Naive B cell (primary cell): ENCODE results near the gene KCNJ9. TPM values are rescaled to one million over a fixed set of nuclear protein-coding genes. Genes with fewer than 3 reads are reported as not detected.

ENCODE experiments used
- ATAC-seq, 2 donors: fragments of 150-1000 bp; cut with Tn5 transposase; 2 replicates each; pipeline ENCODE4 v1.10.0; 2021; ENCODE audit warnings: low read depth in 2 of 2, mild to moderate bottlenecking in 2 of 2, moderate library complexity in 2 of 2
- DNase-seq: peaks from one replicate; pipeline ENCODE4 v3.0.0; 2022
- H3K27ac Mint-ChIP-seq, 6 donors: one replicate each; pipeline ENCODE4 v1.8.0; 2020 to 2022; ENCODE audit warnings: mild to moderate bottlenecking in 6 of 6, mixed read lengths in 6 of 6, moderate library complexity in 5 of 6, inconsistent platforms in 2 of 6
- H3K27me3 Mint-ChIP-seq, 3 donors: one replicate each; pipeline ENCODE4 v1.8.0; 2021 to 2022; ENCODE audit warnings: mixed read lengths in 3 of 3, mild to moderate bottlenecking in 1 of 3
- H3K36me3 Mint-ChIP-seq, 2 donors: one replicate each; pipeline ENCODE4 v1.8.0; 2020 to 2022; ENCODE audit warnings: mixed read lengths in 2 of 2, inconsistent platforms in 1 of 2, mild to moderate bottlenecking in 1 of 2
- H3K4me1 Mint-ChIP-seq, 3 donors: one replicate each; pipeline ENCODE4 v1.8.0; 2020 to 2022; ENCODE audit warnings: mixed read lengths in 3 of 3, inconsistent platforms in 1 of 3, mild to moderate bottlenecking in 1 of 3, moderate library complexity in 1 of 3
- H3K4me3 Mint-ChIP-seq, 8 donors: one replicate each; pipeline ENCODE4 v1.8.0; 2020 to 2022; ENCODE audit warnings: mild to moderate bottlenecking in 8 of 8, mixed read lengths in 8 of 8, moderate library complexity in 8 of 8, inconsistent platforms in 2 of 8
- H3K9me3 Mint-ChIP-seq, 7 donors: one replicate each; pipeline ENCODE4 v1.8.0; 2020 to 2022; ENCODE audit warnings: mixed read lengths in 7 of 7, mild to moderate bottlenecking in 5 of 7, inconsistent platforms in 2 of 7, moderate library complexity in 1 of 7
- polyA plus RNA-seq, 6 donors: library from polyadenylated mRNA; unstranded; fragments of 300-500 nt; fragmentation: Illumina TruSeq; gene quantifications; one replicate each; pipeline ENCODE4 v1.2.3, GENCODE V29; 2021; ENCODE audit warnings: low read depth in 6 of 6

Gene KCNJ9
- polyA plus RNA-seq, 6 donors from 2014 or later, result 0.08 TPM; not detected in 5

DNA sequence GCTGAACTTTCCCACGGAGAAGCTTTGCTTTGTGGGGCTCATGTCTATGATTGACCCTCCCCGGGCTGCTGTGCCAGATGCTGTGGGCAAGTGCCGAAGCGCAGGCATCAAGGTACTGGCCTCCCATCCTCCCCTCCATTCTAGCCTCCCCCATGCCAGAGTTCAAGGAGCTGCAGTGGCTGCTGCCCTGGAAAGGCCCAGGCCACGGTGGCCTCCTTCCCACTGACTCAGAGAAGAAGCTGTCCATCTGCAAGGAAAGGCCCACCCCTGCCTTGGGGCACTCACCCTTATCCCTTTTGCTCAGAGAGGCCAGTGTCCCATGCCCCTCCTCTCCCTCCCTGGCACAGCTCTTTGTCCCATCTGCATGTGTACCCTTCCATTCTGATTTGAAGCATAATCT lies 49.1 kb downstream of the KCNJ9 start:
- Mint-ChIP-seq H3K9me3 (no peaks in the 10 kb centered on the region), H3K27me3 (peaks cover 25 to 68% (median 53%) of the 10 kb centered on the region in 3 donors), H3K36me3 (no peaks in the 10 kb centered on the region), H3K4me3 (no peak overlapping the region), H3K27ac (no peak overlapping the region), H3K4me1 (peaks cover 0 to 3% (median 0%) of the 10 kb centered on the region in 3 donors)
- DNase-seq, result no peak
- no peak for ATAC-seq

- no peaks in the 10 kb centered on the region for H3K36me3 Mint-ChIP-seq
- no peaks in the 10 kb centered on the region for H3K9me3 Mint-ChIP-seq
- H3K27me3 Mint-ChIP-seq, result peaks cover 21 to 72% (median 53%) of the 10 kb centered on the region in 3 donors
Observed at GRCh38 chr1:160130939-160131338, 49.6 kb downstream of the KCNJ9 start.

GRCh38 chr1:160131803-160132565 lies 50.6 kb downstream of the KCNJ9 start:
- H3K36me3 Mint-ChIP-seq, result no peaks in the 10 kb centered on the region
- peaks cover 0 to 3% (median 0%) of the 10 kb centered on the region in 3 donors for H3K4me1 Mint-ChIP-seq
- no peak overlapping the region for H3K4me3 Mint-ChIP-seq
- H3K9me3 Mint-ChIP-seq, result no peaks in the 10 kb centered on the region
- DNase-seq (no peak), ATAC-seq (no peak)
- H3K27ac Mint-ChIP-seq, result peak overlapping the region in 1 of 6 donors; percentile 22
- peaks cover 20 to 75% (median 56%) of the 10 kb centered on the region in 3 donors for H3K27me3 Mint-ChIP-seq

More at GRCh38 chr1:160130939-160131338, 49.6 kb downstream of the KCNJ9 start:
- no peak for ATAC-seq
- no peak overlapping the region for H3K27ac Mint-ChIP-seq
- no peak overlapping the region for H3K4me3 Mint-ChIP-seq
- DNase-seq, result no peak
- peaks cover 0 to 3% (median 0%) of the 10 kb centered on the region in 3 donors for H3K4me1 Mint-ChIP-seq

- Mint-ChIP-seq H3K4me1 (peaks cover 0 to 3% (median 0%) of the 10 kb centered on the region in 3 donors), H3K27me3 (peaks cover 30 to 66% (median 54%) of the 10 kb centered on the region in 3 donors), H3K27ac (no peak overlapping the region), H3K4me3 (no peak overlapping the region), H3K9me3 (no peaks in the 10 kb centered on the region), H3K36me3 (no peaks in the 10 kb centered on the region)
- DNase-seq (no peak), ATAC-seq (no peak)
Observed at GRCh38 chr1:160133990-160134770, 52.8 kb downstream of the KCNJ9 start.

DNA sequence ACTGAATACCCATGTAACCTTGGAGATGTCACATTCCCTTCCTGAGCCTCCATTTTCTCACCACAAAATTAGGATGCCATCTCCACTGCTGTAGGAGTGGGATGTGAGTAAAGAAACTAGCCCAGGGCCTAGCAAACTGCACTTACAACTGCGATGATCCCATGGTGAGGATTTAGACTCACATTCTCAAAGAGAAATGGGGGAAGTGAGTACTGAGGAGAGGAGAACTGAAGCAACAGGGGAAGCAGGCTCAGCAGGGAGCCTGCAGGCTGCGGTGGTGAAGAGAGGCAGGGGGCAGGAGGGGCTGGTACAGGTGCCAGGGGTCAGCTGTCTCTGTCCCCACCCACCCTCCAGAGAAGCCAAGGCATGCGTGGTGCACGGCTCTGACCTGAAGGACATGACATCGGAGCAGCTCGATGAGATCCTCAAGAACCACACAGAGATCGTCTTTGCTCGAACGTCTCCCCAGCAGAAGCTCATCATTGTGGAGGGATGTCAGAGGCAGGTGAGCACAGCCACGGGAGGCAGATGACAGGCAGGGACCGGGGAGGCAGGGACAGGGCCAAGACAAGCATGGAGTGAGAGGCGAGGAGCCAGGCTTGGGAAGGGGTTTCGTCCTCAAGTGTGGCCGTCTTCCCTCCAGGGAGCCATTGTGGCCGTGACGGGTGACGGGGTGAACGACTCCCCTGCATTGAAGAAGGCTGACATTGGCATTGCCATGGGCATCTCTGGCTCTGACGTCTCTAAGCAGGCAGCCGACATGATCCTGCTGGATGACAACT lies 53.6 kb downstream of the KCNJ9 start:
- no peak overlapping the region for H3K4me3 Mint-ChIP-seq
- no peaks in the 10 kb centered on the region for H3K9me3 Mint-ChIP-seq
- H3K4me1 Mint-ChIP-seq, result peaks cover 0 to 3% (median 0%) of the 10 kb centered on the region in 3 donors
- ATAC-seq (no peak), DNase-seq (no peak)
- H3K36me3 Mint-ChIP-seq, result no peaks in the 10 kb centered on the region
- peak overlapping the region in 1 of 6 donors; percentile 30 for H3K27ac Mint-ChIP-seq
- peaks cover 30 to 64% (median 52%) of the 10 kb centered on the region in 3 donors for H3K27me3 Mint-ChIP-seq

DNA sequence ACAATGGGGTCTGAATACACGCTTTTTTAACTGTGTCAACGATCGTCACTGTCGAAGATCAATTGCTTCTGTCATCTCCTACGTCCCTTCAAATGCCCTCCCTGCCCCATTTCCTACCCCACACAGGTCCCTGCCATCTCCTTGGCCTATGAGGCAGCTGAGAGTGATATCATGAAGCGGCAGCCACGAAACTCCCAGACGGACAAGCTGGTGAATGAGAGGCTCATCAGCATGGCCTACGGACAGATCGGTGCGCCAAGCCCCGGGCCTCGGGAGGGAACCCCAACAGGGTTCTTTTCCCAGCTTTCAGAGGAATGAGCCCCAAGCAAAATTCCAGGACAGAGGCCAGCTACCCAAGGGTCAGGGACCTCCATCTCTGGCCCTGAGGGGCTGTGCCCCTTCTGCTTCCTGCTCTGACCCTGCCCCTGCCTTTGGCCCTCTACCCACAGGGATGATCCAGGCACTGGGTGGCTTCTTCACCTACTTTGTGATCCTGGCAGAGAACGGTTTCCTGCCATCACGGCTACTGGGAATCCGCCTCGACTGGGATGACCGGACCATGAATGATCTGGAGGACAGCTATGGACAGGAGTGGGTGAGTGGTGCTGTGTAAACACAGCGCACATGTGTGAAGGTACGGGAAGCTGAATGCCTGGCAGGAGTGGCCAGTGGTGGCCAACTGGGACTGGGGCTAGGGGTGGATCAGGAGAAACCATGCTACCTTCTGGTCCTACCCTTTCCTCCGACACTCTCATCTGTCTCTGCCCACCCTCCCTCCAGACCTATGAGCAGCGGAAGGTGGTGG lies 55.0 kb downstream of the KCNJ9 start:
- H3K27ac Mint-ChIP-seq, result no peak overlapping the region
- H3K4me3 Mint-ChIP-seq, result no peak overlapping the region
- peaks cover 20 to 64% (median 50%) of the 10 kb centered on the region in 3 donors for H3K27me3 Mint-ChIP-seq
- DNase-seq, result no peak
- H3K4me1 Mint-ChIP-seq, result no peaks in the 10 kb centered on the region
- H3K36me3 Mint-ChIP-seq, result no peaks in the 10 kb centered on the region
- H3K9me3 Mint-ChIP-seq, result no peaks in the 10 kb centered on the region
- no peak for ATAC-seq

- DNase-seq (no peak), ATAC-seq (no peak)
- Mint-ChIP-seq H3K4me3 (no peak overlapping the region), H3K4me1 (no peaks in the 10 kb centered on the region), H3K36me3 (no peaks in the 10 kb centered on the region), H3K9me3 (no peaks in the 10 kb centered on the region), H3K27ac (no peak overlapping the region), H3K27me3 (peaks cover 18 to 67% (median 50%) of the 10 kb centered on the region in 3 donors)
Observed at GRCh38 chr1:160136926-160137200, 55.5 kb downstream of the KCNJ9 start.

GRCh38 chr1:160137216-160137862 lies 56.0 kb downstream of the KCNJ9 start:
- H3K36me3 Mint-ChIP-seq, result no peaks in the 10 kb centered on the region
- peaks cover 13 to 67% (median 50%) of the 10 kb centered on the region in 3 donors for H3K27me3 Mint-ChIP-seq
- peak overlapping the region in 1 of 6 donors; percentile 56 for H3K27ac Mint-ChIP-seq
- H3K9me3 Mint-ChIP-seq, result no peaks in the 10 kb centered on the region
- no peak for ATAC-seq
- H3K4me3 Mint-ChIP-seq, result no peak overlapping the region
- DNase-seq, result no peak
- no peaks in the 10 kb centered on the region for H3K4me1 Mint-ChIP-seq

DNA sequence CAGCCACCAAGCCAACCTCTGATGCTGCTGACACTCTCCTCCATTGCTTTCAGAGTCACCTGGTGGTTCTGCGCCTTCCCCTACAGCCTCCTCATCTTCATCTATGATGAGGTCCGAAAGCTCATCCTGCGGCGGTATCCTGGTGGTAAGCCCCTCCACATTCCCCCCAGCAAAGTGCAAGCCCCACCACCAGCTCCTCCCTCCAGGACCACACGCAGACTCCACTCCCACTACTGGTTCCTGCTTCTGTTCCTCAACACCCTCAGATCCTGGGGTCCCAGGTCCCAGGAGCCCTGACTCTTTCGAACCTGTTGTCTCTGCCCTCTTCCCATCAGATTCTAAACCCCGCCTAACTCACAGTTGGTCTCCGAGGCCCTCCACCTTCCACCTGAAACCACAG lies 58.5 kb downstream of the KCNJ9 start:
- no peaks in the 10 kb centered on the region for H3K9me3 Mint-ChIP-seq
- no peaks in the 10 kb centered on the region for H3K36me3 Mint-ChIP-seq
- peaks cover 17 to 55% (median 54%) of the 10 kb centered on the region in 3 donors for H3K27me3 Mint-ChIP-seq
- no peak overlapping the region for H3K4me3 Mint-ChIP-seq
- no peak for ATAC-seq
- peak overlapping the region in 2 of 6 donors; percentile 6 to 62 for H3K27ac Mint-ChIP-seq
- H3K4me1 Mint-ChIP-seq, result no peaks in the 10 kb centered on the region
- DNase-seq, result no peak

Other genes starting within 250 kb of the KCNJ9 start
- not detected for gene VSIG8, start 218.9 kb upstream of the KCNJ9 start, polyA plus RNA-seq
- gene CFAP45, start 181.4 kb upstream of the KCNJ9 start, polyA plus RNA-seq, result under 1 TPM in 5 of 6 donors, not detected in 1; 0.29 to 0.93 (median 0.41) TPM
- 1,000 to 10,000 TPM; 1,235 to 1,676 (median 1,380) TPM for gene TAGLN2, start 156.0 kb upstream of the KCNJ9 start, polyA plus RNA-seq
- gene IGSF9, start 135.9 kb upstream of the KCNJ9 start, polyA plus RNA-seq, result under 1 TPM in 4 of 6 donors, not detected in 2; 0.16 to 0.97 (median 0.41) TPM
- not detected for gene SLAMF9, start 127.3 kb upstream of the KCNJ9 start, polyA plus RNA-seq
- gene PIGM, start 49.5 kb upstream of the KCNJ9 start, polyA plus RNA-seq, result 1 to 10 TPM in 5 of 6 donors, under 1 TPM in 1; 0.98 to 2.0 (median 1.5) TPM
- gene KCNJ10, start 11.4 kb upstream of the KCNJ9 start, polyA plus RNA-seq, result not detected
- 10 to 100 TPM; 33.6 to 53.1 (median 47.7) TPM for gene IGSF8, start 17.1 kb downstream of the KCNJ9 start, polyA plus RNA-seq
- gene ATP1A2, start 34.2 kb downstream of the KCNJ9 start, polyA plus RNA-seq, result not detected
- gene ATP1A4, start 70.1 kb downstream of the KCNJ9 start, polyA plus RNA-seq, result not detected
- not detected for gene CASQ1, start 109.0 kb downstream of the KCNJ9 start, polyA plus RNA-seq
- gene PEA15, start 123.8 kb downstream of the KCNJ9 start, polyA plus RNA-seq, result 10 to 100 TPM; 11.2 to 21.6 (median 14.4) TPM
- gene DCAF8, start 181.0 kb downstream of the KCNJ9 start, polyA plus RNA-seq, result 10 to 100 TPM; 39.1 to 61.5 (median 54.3) TPM
- gene PEX19, start 203.6 kb downstream of the KCNJ9 start, polyA plus RNA-seq, result 100 to 1,000 TPM in 1 of 6 donors, 10 to 100 TPM in 5; 49.2 to 108 (median 57.9) TPM